GM12874 (cell line): Measurements from ENCODE around the gene SLC2A4.

Source experiments
- TF ChIP-seq, protein P1 (sequence below): IDR thresholded peaks from 2 replicates; pipeline ENCODE4 v1.5.1; 2011; ENCODE audit warnings: low read depth, mild to moderate bottlenecking, control low read depth, low read length, moderate library complexity; ENCODE audit not compliant: insufficient read depth

The SLC2A4 gene

GRCh38 chr17:7262935-7263800, 18.4 kb upstream of the SLC2A4 start:
- TF ChIP-seq, protein P1, sequence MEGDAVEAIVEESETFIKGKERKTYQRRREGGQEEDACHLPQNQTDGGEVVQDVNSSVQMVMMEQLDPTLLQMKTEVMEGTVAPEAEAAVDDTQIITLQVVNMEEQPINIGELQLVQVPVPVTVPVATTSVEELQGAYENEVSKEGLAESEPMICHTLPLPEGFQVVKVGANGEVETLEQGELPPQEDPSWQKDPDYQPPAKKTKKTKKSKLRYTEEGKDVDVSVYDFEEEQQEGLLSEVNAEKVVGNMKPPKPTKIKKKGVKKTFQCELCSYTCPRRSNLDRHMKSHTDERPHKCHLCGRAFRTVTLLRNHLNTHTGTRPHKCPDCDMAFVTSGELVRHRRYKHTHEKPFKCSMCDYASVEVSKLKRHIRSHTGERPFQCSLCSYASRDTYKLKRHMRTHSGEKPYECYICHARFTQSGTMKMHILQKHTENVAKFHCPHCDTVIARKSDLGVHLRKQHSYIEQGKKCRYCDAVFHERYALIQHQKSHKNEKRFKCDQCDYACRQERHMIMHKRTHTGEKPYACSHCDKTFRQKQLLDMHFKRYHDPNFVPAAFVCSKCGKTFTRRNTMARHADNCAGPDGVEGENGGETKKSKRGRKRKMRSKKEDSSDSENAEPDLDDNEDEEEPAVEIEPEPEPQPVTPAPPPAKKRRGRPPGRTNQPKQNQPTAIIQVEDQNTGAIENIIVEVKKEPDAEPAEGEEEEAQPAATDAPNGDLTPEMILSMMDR: no peak

- TF ChIP-seq, protein P1: no peak
Measured at GRCh38 chr17:7263801-7264078, 17.8 kb upstream of the SLC2A4 start.

DNA sequence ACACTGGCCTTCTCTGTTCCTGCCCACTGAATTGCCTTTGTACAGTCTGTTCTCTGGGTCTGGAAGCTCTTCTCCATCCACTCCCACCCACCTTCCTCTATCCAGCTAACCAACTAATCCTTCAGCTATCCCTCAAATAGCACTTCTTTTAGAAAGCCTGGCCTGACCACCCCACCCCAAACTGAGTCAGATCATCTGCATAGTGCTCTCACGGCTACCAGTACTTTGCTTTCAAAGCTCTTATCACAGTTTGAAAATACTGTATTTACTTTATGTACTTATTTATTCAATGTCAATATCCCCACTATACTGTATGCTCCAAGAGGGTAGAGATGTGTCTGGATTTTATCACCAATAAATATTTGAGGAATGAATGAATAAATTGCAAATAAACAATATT, 14.7 kb upstream of the SLC2A4 start:
- TF ChIP-seq, protein P1: no peak

GRCh38 chr17:7279448-7279847, 2.1 kb upstream of the SLC2A4 start:
- TF ChIP-seq, protein P1: no peak

DNA sequence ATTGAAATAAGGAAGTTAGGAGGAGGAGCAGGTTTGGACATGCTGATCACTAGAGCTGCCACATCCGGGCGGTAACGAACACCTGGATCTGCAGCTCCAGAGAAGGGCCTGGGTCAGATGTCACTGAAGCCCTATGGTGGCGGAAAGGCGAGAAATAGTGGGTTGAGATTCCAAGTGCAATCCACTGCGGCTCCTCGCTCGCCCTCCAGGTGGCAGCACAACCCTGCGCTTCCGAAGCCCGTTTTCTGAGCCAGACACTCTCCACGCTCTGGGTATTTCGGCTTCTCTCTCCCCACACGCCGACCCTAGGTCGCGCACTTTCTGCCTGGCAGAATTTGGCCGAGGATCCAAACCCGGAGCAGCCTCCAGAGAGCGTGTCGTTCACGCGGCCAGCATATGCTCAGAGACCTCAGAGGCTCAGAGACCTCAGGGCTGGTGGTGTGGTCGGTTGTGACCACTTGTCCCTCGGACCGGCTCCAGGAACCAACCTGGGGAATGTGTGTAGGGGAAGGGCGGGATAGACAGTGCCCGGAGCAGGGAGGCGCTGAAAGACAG, 922 bp upstream of the SLC2A4 start:
- TF ChIP-seq, protein P1: peak; percentile 85

DNA sequence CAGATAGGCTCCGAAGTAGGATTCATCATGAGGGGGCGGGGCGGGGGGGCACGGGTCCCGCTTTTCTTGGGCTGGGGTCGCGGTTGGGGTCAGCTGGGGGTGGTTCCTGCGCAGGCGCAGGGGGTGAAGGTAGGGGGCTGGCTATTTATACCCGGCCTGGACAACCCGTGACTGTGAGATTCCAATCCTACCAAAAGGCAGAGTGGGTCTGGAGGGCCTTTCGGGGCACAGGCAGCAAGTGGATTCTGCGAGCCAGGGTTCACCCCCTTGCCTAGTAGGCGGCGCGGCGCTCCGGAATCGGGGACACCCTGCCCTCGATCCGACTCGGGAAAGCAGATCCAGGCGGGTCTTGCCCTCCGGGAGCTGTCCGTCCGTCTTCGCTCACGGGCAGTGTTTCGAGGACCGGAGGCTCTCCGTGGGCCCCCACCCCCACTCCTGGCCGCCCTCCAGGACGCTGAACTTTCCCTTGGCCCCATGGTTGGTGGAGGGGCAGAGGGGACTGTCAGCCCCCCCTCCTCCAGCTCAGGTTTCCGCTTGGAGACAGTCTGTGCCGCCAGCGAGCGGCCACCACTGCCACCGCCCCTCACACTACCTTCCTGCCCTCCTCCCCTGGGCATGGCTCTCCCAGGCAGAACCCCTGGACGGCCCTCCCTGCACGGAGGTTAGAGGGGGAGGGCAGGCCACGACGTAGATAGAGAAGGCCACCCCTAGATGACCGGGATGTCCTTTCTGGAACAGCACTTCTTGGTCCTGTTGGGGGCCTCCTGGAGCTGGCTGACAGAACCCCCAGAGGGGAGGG, 634 bp downstream of the SLC2A4 start:
- TF ChIP-seq, protein P1: no peak

- TF ChIP-seq, protein P1: no peak
Measured at GRCh38 chr17:7282752-7283321, 1.3 kb downstream of the SLC2A4 start.
